ENCODE results near the gene CPSF7.

CPSF7 gene

GRCh38 chr11:61357894-61358239, 71.9 kb downstream of the CPSF7 start:
- DNase-seq (ENCODE audit: extremely low read depth in 1 of 2, low read depth in 1 of 2), result no peak

- DNase-seq (ENCODE audit: extremely low read depth in 1 of 2, low read depth in 1 of 2), result no peak
These were observed 72.4 kb downstream of the CPSF7 start for GRCh38 chr11:61357233-61357893.

- DNase-seq (ENCODE audit: extremely low read depth in 1 of 2, low read depth in 1 of 2), result no peak
These were observed 73.1 kb downstream of the CPSF7 start for GRCh38 chr11:61356706-61357105.

GRCh38 chr11:61354208-61354607, 75.6 kb downstream of the CPSF7 start:
- DNase-seq (ENCODE audit: extremely low read depth in 1 of 2, low read depth in 1 of 2), result no peak

GRCh38 chr11:61353131-61354067, 76.4 kb downstream of the CPSF7 start:
- no peak for DNase-seq (ENCODE audit: extremely low read depth in 1 of 2, low read depth in 1 of 2)

Data from activated CD8-positive, alpha-beta memory T cell treated with anti-CD3 and anti-CD28 coated beads for 1 hour (primary cell).